ENCODE data around the gene SMYD3. TPM values are rescaled to one million over a fixed set of nuclear protein-coding genes. Genes with fewer than 3 reads are reported as not detected.

Gene SMYD3
- total and polyA plus RNA-seq, 12 donors: 13.5 to 78.2 (median 26.8) TPM

DNA sequence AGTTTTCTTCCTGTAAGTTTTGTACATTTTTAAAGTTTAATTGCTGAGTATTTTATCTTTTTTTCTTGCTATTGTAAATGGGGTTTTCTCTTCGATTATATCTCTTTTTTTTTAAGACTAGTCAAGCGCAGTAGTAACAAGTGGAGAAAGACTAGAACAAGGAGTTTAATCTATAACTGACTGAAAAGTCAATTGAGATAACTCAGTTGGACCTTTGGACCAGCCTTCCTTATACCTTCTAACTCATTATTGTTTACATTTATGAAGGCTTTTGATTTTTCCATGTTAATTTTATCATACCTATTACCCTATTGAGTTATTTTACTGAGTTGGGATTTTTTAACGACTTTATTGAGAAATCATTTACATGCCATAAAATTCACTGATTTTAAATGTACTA is 81.2 kb downstream of the SMYD3 start:
- intact Hi-C loops (cut with DNase I): no loop called here
- Histone ChIP-seq H3K4me1 (replicated peaks in 1 of 2) (no peaks in the 10 kb centered on the region), H3K36me3 (replicated peaks in 1 of 2) (no peaks in the 10 kb centered on the region), H3K27ac (no peak overlapping the region), H3K9me3 (replicated peaks in 1 of 3) (no peaks in the 10 kb centered on the region), H3K27me3 (no peaks in the 10 kb centered on the region), H3K4me3 (no peak overlapping the region)
- TF ChIP-seq POLR2A (IDR thresholded peaks at IDR 0.05): no peak
- TF ChIP-seq CTCF (IDR thresholded peaks at IDR 0.05): no peak
- 90 to 97% (median 94%) methylated on average over 3 of the region's 3 CpGs for WGBS, 4 donors
- DNase-seq: no peak

DNA sequence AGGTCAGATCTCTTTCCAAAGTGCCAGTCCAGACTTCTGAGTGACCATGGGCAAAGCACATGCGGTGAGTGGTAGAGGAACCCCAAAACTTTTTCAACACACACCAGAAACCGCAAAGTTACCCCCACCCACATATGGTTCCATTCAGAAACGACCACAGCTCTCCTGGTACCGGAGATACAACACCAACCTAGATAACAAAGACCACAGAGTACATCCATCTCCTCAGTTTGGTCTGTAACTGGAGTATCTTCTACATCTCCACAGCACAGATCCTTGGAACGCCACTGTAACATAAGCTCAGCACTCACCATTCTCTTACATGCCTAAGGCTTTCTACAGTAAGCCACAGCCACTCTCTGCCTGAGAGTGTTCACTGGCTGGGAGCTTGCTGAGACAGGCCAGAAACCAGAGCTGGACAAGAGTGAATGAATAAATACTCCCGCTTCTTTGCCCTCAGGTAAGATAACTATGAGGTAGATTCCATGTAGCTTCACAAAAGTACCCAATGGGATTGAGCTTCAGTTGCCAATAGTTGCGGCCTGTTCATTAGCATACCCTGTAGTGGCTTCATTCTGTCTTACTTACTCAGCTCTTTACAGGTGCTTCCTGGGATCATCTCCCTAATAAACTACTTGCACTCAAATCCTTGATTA is 81.8 kb downstream of the SMYD3 start:
- WGBS, 4 donors: 93 to 96% (median 95%) methylated on average over 7 of the region's 7 CpGs
- H3K36me3 ChIP-seq (replicated peaks in 1 of 2): no peaks in the 10 kb centered on the region
- no peak for TF ChIP-seq POLR2A (IDR thresholded peaks at IDR 0.05)
- no peak for TF ChIP-seq CTCF (IDR thresholded peaks at IDR 0.05)
- no peaks in the 10 kb centered on the region for H3K27me3 ChIP-seq
- no peak overlapping the region for H3K27ac ChIP-seq
- no peaks in the 10 kb centered on the region for H3K4me1 ChIP-seq (replicated peaks in 1 of 2)
- H3K9me3 ChIP-seq (replicated peaks in 1 of 3): no peaks in the 10 kb centered on the region
- no peak for DNase-seq
- H3K4me3 ChIP-seq: no peak overlapping the region
- intact Hi-C loops (cut with DNase I): no loop called here

DNA sequence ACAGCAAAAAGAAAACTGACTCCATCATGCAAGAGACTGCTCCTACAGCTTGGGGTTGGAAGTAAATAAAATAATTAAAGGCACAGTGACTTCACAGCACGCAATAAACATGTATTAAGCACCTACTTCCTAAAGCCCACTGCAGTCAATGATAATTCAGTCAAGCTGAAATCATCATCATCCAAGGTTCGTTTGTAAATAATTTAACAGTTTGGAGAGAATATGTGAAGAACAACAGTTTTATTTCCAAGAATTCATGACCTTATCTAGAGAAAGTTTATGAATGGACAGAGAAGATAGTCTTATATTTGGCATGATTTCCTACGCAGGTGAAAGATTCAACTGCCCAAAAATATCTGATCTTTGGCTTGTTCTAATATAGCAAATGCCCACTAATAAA is 86.8 kb downstream of the SMYD3 start:
- no peak overlapping the region for H3K27ac ChIP-seq
- no peak for DNase-seq
- H3K9me3 ChIP-seq (replicated peaks in 1 of 3): no peaks in the 10 kb centered on the region
- H3K4me3 ChIP-seq: no peak overlapping the region
- no peak for TF ChIP-seq POLR2A (IDR thresholded peaks at IDR 0.05)
- no peak for TF ChIP-seq CTCF (IDR thresholded peaks at IDR 0.05)
- H3K27me3 ChIP-seq: no peaks in the 10 kb centered on the region
- no peaks in the 10 kb centered on the region for H3K4me1 ChIP-seq (replicated peaks in 1 of 2)
- intact Hi-C loops (cut with DNase I): no loop called here
- 83 to 91% (median 89%) methylated on average over 3 of the region's 3 CpGs for WGBS, 4 donors
- H3K36me3 ChIP-seq (replicated peaks in 1 of 2): no peaks in the 10 kb centered on the region

DNA sequence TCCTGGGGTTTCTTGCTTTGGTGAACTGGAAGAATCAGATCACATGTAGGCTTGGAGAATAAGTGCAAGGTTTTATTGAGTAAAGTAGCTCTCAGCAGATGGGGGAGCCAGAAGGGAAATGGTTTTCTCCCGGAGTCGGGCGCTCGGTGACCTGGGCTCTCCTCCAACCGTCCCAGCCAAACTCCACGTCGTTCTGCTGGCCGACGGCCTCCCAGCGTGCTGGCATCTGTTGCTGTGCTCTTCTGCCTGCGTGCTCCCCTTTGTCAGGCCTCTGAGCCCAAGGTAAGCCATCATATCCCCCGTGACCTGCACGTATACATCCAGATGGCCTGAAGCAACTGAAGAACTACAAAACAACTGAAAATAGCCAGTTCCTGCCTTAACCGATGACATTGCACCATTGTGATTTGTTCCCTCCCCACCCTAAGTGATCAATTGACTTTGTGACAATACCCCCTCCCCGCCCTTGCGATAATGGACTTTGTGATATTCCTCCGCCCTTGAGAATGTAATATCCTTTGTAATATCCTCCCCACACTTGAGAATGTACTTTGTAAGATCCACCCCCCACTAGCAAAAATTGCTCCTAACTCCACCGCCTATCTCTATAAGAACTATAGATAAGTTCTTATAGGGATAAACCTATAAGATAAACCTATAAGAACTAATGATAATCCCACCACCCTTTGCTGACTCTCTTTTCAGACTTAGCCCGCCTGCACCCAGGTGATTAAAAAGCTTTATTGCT is 88.3 kb downstream of the SMYD3 start:
- DNase-seq: no peak
- Histone ChIP-seq H3K27ac (no peak overlapping the region), H3K27me3 (no peaks in the 10 kb centered on the region), H3K4me1 (replicated peaks in 1 of 2) (no peaks in the 10 kb centered on the region), H3K36me3 (replicated peaks in 1 of 2) (no peaks in the 10 kb centered on the region), H3K9me3 (replicated peaks in 1 of 3) (no peaks in the 10 kb centered on the region), H3K4me3 (no peak overlapping the region)
- intact Hi-C loops (cut with DNase I): no loop called here
- WGBS, 4 donors: 96 to 98% (median 97%) methylated on average over 17 to 19 of the region's 19 CpGs
- TF ChIP-seq CTCF (IDR thresholded peaks at IDR 0.05) (no peak), POLR2A (IDR thresholded peaks at IDR 0.05) (no peak)

Measured in adrenal gland (tissue), 12 donors.